GM19239 (cell line): ENCODE measurements around the gene POLR1A.

Source experiments
- DNase-seq: peaks from one replicate; pipeline ENCODE4 v3.0.0; 2011; ENCODE audit warnings: low spot score; ENCODE audit not compliant: insufficient read length
- FAIRE-seq: peaks from 2 replicates; lab custom pipeline; 2011; peaks lifted over from hg19 to GRCh38; lab: Jason Lieb, UNC

POLR1A gene

GRCh38 chr2:86066915-86067314 lies 38.8 kb downstream of the POLR1A start:
- no peak for FAIRE-seq
- no peak for DNase-seq

- FAIRE-seq (no peak), DNase-seq (no peak)
These were observed 39.6 kb downstream of the POLR1A start for GRCh38 chr2:86066007-86066578.

- DNase-seq (no peak), FAIRE-seq (no peak)
These were observed 40.2 kb downstream of the POLR1A start for GRCh38 chr2:86065512-86065911.

GRCh38 chr2:86064006-86064405 lies 41.7 kb downstream of the POLR1A start:
- FAIRE-seq (no peak), DNase-seq (no peak)

- no peak for FAIRE-seq
- no peak for DNase-seq
These were observed 43.6 kb downstream of the POLR1A start for GRCh38 chr2:86062043-86062442.

GRCh38 chr2:86056590-86057331 lies 48.9 kb downstream of the POLR1A start:
- FAIRE-seq, result no peak

GRCh38 chr2:86055314-86055713 lies 50.4 kb downstream of the POLR1A start:
- DNase-seq (no peak), FAIRE-seq (no peak)

More at GRCh38 chr2:86056590-86057331, 48.9 kb downstream of the POLR1A start:
- no peak for DNase-seq

GRCh38 chr2:86054535-86055082 lies 51.1 kb downstream of the POLR1A start:
- no peak for DNase-seq
- FAIRE-seq, result no peak

GRCh38 chr2:86053166-86053565 lies 52.5 kb downstream of the POLR1A start:
- no peak for FAIRE-seq
- no peak for DNase-seq

- no peak for FAIRE-seq
- DNase-seq, result no peak
These were observed 53.0 kb downstream of the POLR1A start for GRCh38 chr2:86052676-86053075.

- no peak for FAIRE-seq
These were observed 53.4 kb downstream of the POLR1A start for GRCh38 chr2:86052265-86052664.

GRCh38 chr2:86050301-86050700 lies 55.4 kb downstream of the POLR1A start:
- DNase-seq, result no peak
- FAIRE-seq, result no peak

More at GRCh38 chr2:86052265-86052664, 53.4 kb downstream of the POLR1A start:
- no peak for DNase-seq

- DNase-seq, result no peak
- FAIRE-seq, result no peak
These were observed 56.2 kb downstream of the POLR1A start for GRCh38 chr2:86049529-86049928.

GRCh38 chr2:86048888-86049287 lies 56.8 kb downstream of the POLR1A start:
- DNase-seq, result no peak
- no peak for FAIRE-seq

- DNase-seq (no peak), FAIRE-seq (no peak)
These were observed 57.3 kb downstream of the POLR1A start for GRCh38 chr2:86048383-86048701.

GRCh38 chr2:86047575-86048382 lies 57.9 kb downstream of the POLR1A start:
- FAIRE-seq (no peak), DNase-seq (no peak)

- FAIRE-seq (no peak), DNase-seq (no peak)
These were observed 60.1 kb downstream of the POLR1A start for GRCh38 chr2:86045541-86045940.

GRCh38 chr2:86044614-86045013 lies 61.1 kb downstream of the POLR1A start:
- FAIRE-seq (no peak), DNase-seq (no peak)

- no peak for DNase-seq
- FAIRE-seq, result no peak
These were observed 61.6 kb downstream of the POLR1A start for GRCh38 chr2:86044045-86044444.

GRCh38 chr2:86042256-86043168 lies 63.2 kb downstream of the POLR1A start:
- FAIRE-seq, result no peak
- no peak for DNase-seq
